Endothelial cell (in vitro differentiated cells): ENCODE measurements around the gene MAJIN. TPM values are rescaled to one million over a fixed set of nuclear protein-coding genes. Genes with fewer than 3 reads are reported as not detected.

Experiments used
- DNase-seq: peaks from one replicate; pipeline ENCODE4 v3.0.0; 2021; ENCODE audit warnings: low spot score
- H3K27ac Mint-ChIP-seq: one replicate; pipeline ENCODE4 v1.8.0; 2021; ENCODE audit warnings: mixed read lengths, inconsistent platforms; ENCODE audit not compliant: unreplicated experiment
- H3K27me3 Mint-ChIP-seq: one replicate; pipeline ENCODE4 v1.8.0; 2021; ENCODE audit warnings: mild to moderate bottlenecking, moderate library complexity, mixed read lengths, inconsistent platforms; ENCODE audit not compliant: unreplicated experiment
- H3K36me3 Mint-ChIP-seq: one replicate; pipeline ENCODE4 v1.8.0; 2021; ENCODE audit warnings: mild to moderate bottlenecking, low read depth, mixed read lengths, inconsistent platforms; ENCODE audit not compliant: unreplicated experiment
- H3K4me1 Mint-ChIP-seq: one replicate; pipeline ENCODE4 v1.8.0; 2021; ENCODE audit warnings: mild to moderate bottlenecking, mixed read lengths, inconsistent platforms; ENCODE audit not compliant: unreplicated experiment
- H3K4me3 Mint-ChIP-seq: one replicate; pipeline ENCODE4 v1.8.0; 2021; ENCODE audit warnings: mild to moderate bottlenecking, mixed read lengths, inconsistent platforms; ENCODE audit not compliant: unreplicated experiment
- H3K9me3 Mint-ChIP-seq: one replicate; pipeline ENCODE4 v1.8.0; 2021; ENCODE audit warnings: mixed read lengths, inconsistent platforms; ENCODE audit not compliant: unreplicated experiment
- total RNA-seq: library from RNA; stranded (reverse); fragmentation: NEBNext Ultra II Directional; extraction: Animal tissue kit (Norgen Biotek cat#: 25700); gene quantifications from one replicate; pipeline ENCODE4 v1.2.1, GENCODE V29; 2021; ENCODE audit not compliant: unreplicated experiment
- TF ChIP-seq, protein P1 (sequence below): fragments of 200-600 bp; sonication (generic); IDR thresholded peaks from one replicate; pipeline ENCODE4 v1.5.0; 2021; ENCODE audit warnings: antibody characterized with exemption; ENCODE audit not compliant: unreplicated experiment

MAJIN gene
- total RNA-seq, 1 donor from 2014 or later: not detected

DNA sequence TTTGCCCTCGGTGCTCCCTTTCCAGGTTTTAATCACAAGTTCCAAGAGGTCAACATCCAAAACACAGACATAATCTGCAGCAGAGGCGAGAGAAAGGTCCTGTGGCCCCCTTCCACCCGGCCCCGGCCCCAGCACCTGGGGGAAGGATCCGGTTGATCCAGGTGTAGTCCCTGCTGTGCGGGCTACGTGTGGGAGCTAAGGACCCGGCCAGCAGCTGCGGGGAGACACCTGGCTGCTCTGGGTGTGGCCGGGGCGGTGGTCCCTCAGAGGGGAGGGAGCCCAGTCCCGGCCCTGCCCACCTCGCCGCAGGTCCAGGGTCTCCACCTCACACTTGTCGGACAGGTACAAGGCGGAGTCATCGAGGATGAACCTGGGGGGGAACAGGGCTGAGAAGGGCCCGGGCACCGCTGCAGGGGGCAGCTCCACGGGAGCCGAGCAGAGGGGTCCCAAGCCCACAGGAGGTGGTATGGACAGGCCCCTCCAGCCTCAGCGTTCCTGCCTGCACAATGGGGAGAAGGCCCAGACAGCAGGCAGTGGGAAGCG, 68.5 kb downstream of the MAJIN start:
- Mint-ChIP-seq H3K9me3 (no peaks in the 10 kb centered on the region), H3K4me1 (no peaks in the 10 kb centered on the region), H3K36me3 (peaks cover 26% of the 10 kb centered on the region), H3K27me3 (peaks cover 5% of the 10 kb centered on the region), H3K4me3 (no peak overlapping the region), H3K27ac (no peak overlapping the region)
- TF ChIP-seq, protein P1, sequence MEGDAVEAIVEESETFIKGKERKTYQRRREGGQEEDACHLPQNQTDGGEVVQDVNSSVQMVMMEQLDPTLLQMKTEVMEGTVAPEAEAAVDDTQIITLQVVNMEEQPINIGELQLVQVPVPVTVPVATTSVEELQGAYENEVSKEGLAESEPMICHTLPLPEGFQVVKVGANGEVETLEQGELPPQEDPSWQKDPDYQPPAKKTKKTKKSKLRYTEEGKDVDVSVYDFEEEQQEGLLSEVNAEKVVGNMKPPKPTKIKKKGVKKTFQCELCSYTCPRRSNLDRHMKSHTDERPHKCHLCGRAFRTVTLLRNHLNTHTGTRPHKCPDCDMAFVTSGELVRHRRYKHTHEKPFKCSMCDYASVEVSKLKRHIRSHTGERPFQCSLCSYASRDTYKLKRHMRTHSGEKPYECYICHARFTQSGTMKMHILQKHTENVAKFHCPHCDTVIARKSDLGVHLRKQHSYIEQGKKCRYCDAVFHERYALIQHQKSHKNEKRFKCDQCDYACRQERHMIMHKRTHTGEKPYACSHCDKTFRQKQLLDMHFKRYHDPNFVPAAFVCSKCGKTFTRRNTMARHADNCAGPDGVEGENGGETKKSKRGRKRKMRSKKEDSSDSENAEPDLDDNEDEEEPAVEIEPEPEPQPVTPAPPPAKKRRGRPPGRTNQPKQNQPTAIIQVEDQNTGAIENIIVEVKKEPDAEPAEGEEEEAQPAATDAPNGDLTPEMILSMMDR: no peak
- no peak for DNase-seq

- TF ChIP-seq, protein P1: no peak
- no peak overlapping the region for H3K4me3 Mint-ChIP-seq
- H3K27ac Mint-ChIP-seq: no peak overlapping the region
- peaks cover 5% of the 10 kb centered on the region for H3K27me3 Mint-ChIP-seq
- H3K9me3 Mint-ChIP-seq: no peaks in the 10 kb centered on the region
- H3K4me1 Mint-ChIP-seq: no peaks in the 10 kb centered on the region
- H3K36me3 Mint-ChIP-seq: peaks cover 26% of the 10 kb centered on the region
- no peak for DNase-seq
These were observed 69.6 kb downstream of the MAJIN start for GRCh38 chr11:64902102-64902900.

DNA sequence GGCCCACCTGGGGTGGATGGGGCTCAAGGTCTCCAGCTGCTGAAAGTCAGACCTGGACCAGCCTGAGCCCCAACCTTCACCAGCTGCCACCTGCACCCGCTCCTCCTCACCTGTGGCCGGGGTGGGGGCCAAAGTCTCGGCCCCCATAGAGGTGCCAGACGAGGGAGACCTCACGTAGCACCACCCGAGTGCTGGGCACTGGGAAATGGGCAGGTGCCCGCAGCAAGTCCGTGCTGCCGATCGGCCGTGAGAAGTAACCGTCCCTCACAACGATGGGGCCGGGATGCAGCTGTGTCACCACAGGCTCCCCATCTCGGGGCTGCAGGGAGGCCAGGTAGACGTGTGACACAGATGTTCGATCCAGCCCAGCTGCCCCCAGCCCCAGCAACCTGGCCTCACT, 71.1 kb downstream of the MAJIN start:
- Mint-ChIP-seq H3K36me3 (peaks cover 31% of the 10 kb centered on the region), H3K9me3 (no peaks in the 10 kb centered on the region), H3K27me3 (peaks cover 6% of the 10 kb centered on the region), H3K4me1 (no peaks in the 10 kb centered on the region), H3K4me3 (no peak overlapping the region), H3K27ac (no peak overlapping the region)
- no peak for DNase-seq
- TF ChIP-seq, protein P1: no peak

GRCh38 chr11:64900263-64900678, 71.6 kb downstream of the MAJIN start:
- TF ChIP-seq, protein P1: no peak
- Mint-ChIP-seq H3K4me1 (no peaks in the 10 kb centered on the region), H3K9me3 (no peaks in the 10 kb centered on the region), H3K4me3 (peak overlapping the region; percentile 22), H3K27ac (peak overlapping the region; percentile 62), H3K27me3 (peaks cover 9% of the 10 kb centered on the region), H3K36me3 (peaks cover 28% of the 10 kb centered on the region)
- no peak for DNase-seq

- Mint-ChIP-seq H3K27me3 (peaks cover 9% of the 10 kb centered on the region), H3K36me3 (peaks cover 23% of the 10 kb centered on the region), H3K4me1 (no peaks in the 10 kb centered on the region), H3K9me3 (no peaks in the 10 kb centered on the region), H3K27ac (no peak overlapping the region), H3K4me3 (no peak overlapping the region)
- TF ChIP-seq, protein P1: no peak
- no peak for DNase-seq
These were observed 73.4 kb downstream of the MAJIN start for GRCh38 chr11:64898541-64898940.
